ENCODE measurements around the gene LINGO3. TPM values are rescaled to one million over a fixed set of nuclear protein-coding genes. Genes with fewer than 3 reads are reported as not detected.

LINGO3 gene
- total and polyA plus RNA-seq, 2 of the 8 experiments (the other 6 are each of a cell fraction or from before 2014, with no cell fraction given): 0.59 TPM; not detected in 1

- peaks cover 17 to 20% of the 10 kb centered on the region in 2 experiments for H4K20me1 ChIP-seq (replicated peaks in 1 of 2; ENCODE audit: control insufficient read depth in 1 of 2, insufficient read depth in 2 of 2, low read length in 2 of 2)
- peaks cover 0 to 18% (median 6%) of the 10 kb centered on the region in 4 experiments; a peak in 5 of 7 replicates for H3K4me1 ChIP-seq (replicated peaks in 1 of 4; ENCODE audit: control insufficient read depth in 3 of 4, insufficient read depth in 4 of 4, low read length in 3 of 4)
- H3K23me2 ChIP-seq (ENCODE audit: low read depth, low read length): peaks cover 5% of the 10 kb centered on the region; the same call in 1 of the 2 replicates
- no peak overlapping the region for H2BK15ac ChIP-seq (ENCODE audit: low read length)
- no peak overlapping the region for H3K27ac ChIP-seq (ENCODE audit: low read depth, low read length)
- no peak overlapping the region for H2BK12ac ChIP-seq (ENCODE audit: low read depth, low read length)
- no peak overlapping the region for H3K56ac ChIP-seq (replicated peaks; ENCODE audit: insufficient read length, low read depth, low read length)
- H3K14ac ChIP-seq (ENCODE audit: insufficient read length): no peak overlapping the region
- no peak overlapping the region for H2BK120ac ChIP-seq (replicated peaks; ENCODE audit: low read depth, low read length)
- H3K4me2 ChIP-seq (ENCODE audit: insufficient read depth in 1 of 2, low read depth in 2 of 2, low read length in 2 of 2): peak overlapping the region; percentile 38 to 63; a peak in 2 of 4 replicates
- 81% methylated on average over 4 of the region's 4 CpGs; no CpG with 5 or more reads in 1 of the 2 experiments for WGBS, 2 experiments (ENCODE audit: extremely low coverage in 1 of 2, insufficient coverage in 1 of 2, insufficient read length in 1 of 2, insufficient replicate concordance in 2 of 2, low coverage in 1 of 2, low lambda C conversion rate in 2 of 2, missing lambda C conversion rate in 1 of 2)
- no peak overlapping the region for H2BK20ac ChIP-seq (ENCODE audit: low read length)
- H2BK5ac ChIP-seq (ENCODE audit: low read depth, low read length): no peak overlapping the region
- peaks cover 3 to 23% (median 9%) of the 10 kb centered on the region in 4 experiments; a peak in 5 of 8 replicates for H3K36me3 ChIP-seq (ENCODE audit: control insufficient read depth in 2 of 4, insufficient read depth in 4 of 4, low read length in 3 of 4)
- no peak overlapping the region for H2AFZ ChIP-seq (ENCODE audit: low read length)
- DNase-seq (ENCODE audit: low read depth in 1 of 2, low spot score in 2 of 2) (no peak), FAIRE-seq (no peak)
- H2AK5ac ChIP-seq (ENCODE audit: low read depth, low read length): no peak overlapping the region
- no peak overlapping the region for H4K91ac ChIP-seq (replicated peaks; ENCODE audit: insufficient read length, low read length)
- H3K23ac ChIP-seq (ENCODE audit: insufficient read length): no peak overlapping the region
- ChIA-PET CTCF (ENCODE audit: partially characterized antibody) (interaction anchor here (1.4 kb wide), 1 partner anchor 29 kb away, joined by 4 read pairs; no protein-coding TSS in a partner anchor), POLR2A (ENCODE audit: partially characterized antibody) (interaction anchor here (1.2 to 23.4 kb wide), 7 partner anchors 13 to 86 kb away, joined by 3 to 330 read pairs (median 8); partner anchors contain the start of genes AMH, JSRP1 and SF3A2)
- H3K9me3 ChIP-seq (ENCODE audit: insufficient read depth in 2 of 2, low read depth in 1 of 2, low read length in 1 of 2): no peaks in the 10 kb centered on the region
- no peak overlapping the region for H3K18ac ChIP-seq (ENCODE audit: extremely low read depth, low read length)
- no peaks in the 10 kb centered on the region for H3K79me1 ChIP-seq (ENCODE audit: low read depth, low read length)
- H3K9ac ChIP-seq (replicated peaks in 1 of 4; ENCODE audit: extremely low read depth in 1 of 4, low read depth in 3 of 4, low read length in 3 of 4): no peak overlapping the region
- peaks cover 20 to 34% of the 10 kb centered on the region in 2 experiments; a peak in 3 of 4 replicates for H3K79me2 ChIP-seq (ENCODE audit: control insufficient read depth in 1 of 2, insufficient read depth in 2 of 2, low read length in 2 of 2)
- no peaks in the 10 kb centered on the region for H3K27me3 ChIP-seq (replicated peaks in 1 of 4; ENCODE audit: control insufficient read depth in 3 of 4, extremely low read depth in 1 of 4, insufficient read depth in 3 of 4, low read length in 3 of 4)
- no peak overlapping the region for H4K8ac ChIP-seq (ENCODE audit: extremely low read depth, insufficient read depth, low read length)
- H4K5ac ChIP-seq (ENCODE audit: insufficient read length, low read depth, low read length): no peak overlapping the region
- H3K4ac ChIP-seq (replicated peaks; ENCODE audit: insufficient read length, low read depth, low read length): no peak overlapping the region
- peak overlapping the region in 2 of 4 experiments; percentile 95 to 100; a peak in 3 of 8 replicates for H3K4me3 ChIP-seq (ENCODE audit: extremely low read depth in 1 of 4, insufficient read depth in 2 of 4, low read depth in 3 of 4, low read length in 4 of 4)
- TF ChIP-seq, protein P1, sequence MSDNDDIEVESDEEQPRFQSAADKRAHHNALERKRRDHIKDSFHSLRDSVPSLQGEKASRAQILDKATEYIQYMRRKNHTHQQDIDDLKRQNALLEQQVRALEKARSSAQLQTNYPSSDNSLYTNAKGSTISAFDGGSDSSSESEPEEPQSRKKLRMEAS (IDR thresholded peaks at IDR 0.05): no peak
- TF ChIP-seq TBP (IDR thresholded peaks at IDR 0.05; ENCODE audit: low read depth, low read length): no peak
- TF ChIP-seq CTBP2 (IDR thresholded peaks at IDR 0.05; ENCODE audit: borderline replicate concordance, insufficient read depth, insufficient read length, low read length): no peak
- no peak for TF ChIP-seq POLR2A (IDR thresholded peaks at IDR 0.05; ENCODE audit: control extremely low read depth in 1 of 2, low read depth in 2 of 2, low read length in 2 of 2)
- TF ChIP-seq EGR1 (IDR thresholded peaks at IDR 0.05; ENCODE audit: borderline replicate concordance, low read depth, low read length): no peak
- TF ChIP-seq, protein P2, sequence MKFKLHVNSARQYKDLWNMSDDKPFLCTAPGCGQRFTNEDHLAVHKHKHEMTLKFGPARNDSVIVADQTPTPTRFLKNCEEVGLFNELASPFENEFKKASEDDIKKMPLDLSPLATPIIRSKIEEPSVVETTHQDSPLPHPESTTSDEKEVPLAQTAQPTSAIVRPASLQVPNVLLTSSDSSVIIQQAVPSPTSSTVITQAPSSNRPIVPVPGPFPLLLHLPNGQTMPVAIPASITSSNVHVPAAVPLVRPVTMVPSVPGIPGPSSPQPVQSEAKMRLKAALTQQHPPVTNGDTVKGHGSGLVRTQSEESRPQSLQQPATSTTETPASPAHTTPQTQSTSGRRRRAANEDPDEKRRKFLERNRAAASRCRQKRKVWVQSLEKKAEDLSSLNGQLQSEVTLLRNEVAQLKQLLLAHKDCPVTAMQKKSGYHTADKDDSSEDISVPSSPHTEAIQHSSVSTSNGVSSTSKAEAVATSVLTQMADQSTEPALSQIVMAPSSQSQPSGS (IDR thresholded peaks at IDR 0.05; ENCODE audit: low read length): no peak
- no peak for TF ChIP-seq RFX5 (IDR thresholded peaks at IDR 0.05; ENCODE audit: borderline replicate concordance, low read depth, low read length)
- no peak for TF ChIP-seq GABPA (IDR thresholded peaks at IDR 0.05; ENCODE audit: borderline replicate concordance, insufficient read depth, low read length)
- TF ChIP-seq SIX5 (IDR thresholded peaks at IDR 0.05; ENCODE audit: low read depth, low read length): no peak
- TF ChIP-seq CHD1 (IDR thresholded peaks at IDR 0.05; ENCODE audit: low read depth, low read length): no peak
- TF ChIP-seq GTF2F1 (IDR thresholded peaks at IDR 0.05; ENCODE audit: borderline replicate concordance, low read depth, low read length): no peak
- no peak for TF ChIP-seq TAF7 (optimal IDR thresholded peaks at IDR 0.05; ENCODE audit: borderline replicate concordance, low read depth, low read length)
These were observed 39.5 kb downstream of the LINGO3 start for GRCh38 chr19:2268480-2268830.
